DMS79 (cell line): ENCODE data around the gene MAN2B2.

Experiments used
- DNase-seq: peaks from one replicate; lab custom pipeline; 2025; lab: John Stamatoyannopoulos, UW

MAN2B2 gene

DNA sequence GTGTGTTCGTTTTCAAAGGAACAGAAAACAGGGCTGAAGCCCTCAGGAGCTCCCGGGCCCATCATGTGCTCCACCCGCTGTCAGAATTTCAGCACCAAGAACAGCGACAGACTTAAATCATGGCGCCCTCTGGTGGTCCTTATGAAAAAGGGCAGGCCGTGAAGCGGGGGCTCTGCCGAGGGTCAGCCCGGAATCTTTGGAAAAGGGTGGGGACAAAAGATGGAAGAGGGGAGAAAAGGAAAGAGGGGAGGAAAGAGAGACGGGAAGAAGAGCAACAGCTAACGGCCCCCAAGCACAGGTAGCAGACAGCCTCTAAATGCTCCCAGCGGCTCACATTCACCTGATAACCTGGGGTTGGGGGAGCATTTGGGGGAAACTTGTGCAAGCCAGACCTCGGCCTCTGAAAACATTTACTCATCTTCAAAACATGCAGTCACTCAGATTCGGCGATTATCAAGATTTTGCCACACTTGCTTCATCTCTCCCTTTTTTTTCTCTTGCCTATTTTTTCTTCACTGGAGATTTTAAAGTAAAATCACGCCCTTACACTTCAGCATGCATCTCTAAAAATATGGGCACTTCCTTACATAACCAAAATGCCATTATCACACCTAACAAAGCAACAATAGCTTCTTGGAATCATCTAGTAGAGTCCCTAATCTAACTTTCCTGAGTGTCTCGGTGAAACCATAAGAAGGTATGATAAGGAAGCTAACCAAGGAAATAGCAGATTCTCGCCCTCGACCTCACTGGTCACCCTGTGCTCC lies 28.1 kb upstream of the MAN2B2 start:
- DNase-seq = peak; percentile 5

DNA sequence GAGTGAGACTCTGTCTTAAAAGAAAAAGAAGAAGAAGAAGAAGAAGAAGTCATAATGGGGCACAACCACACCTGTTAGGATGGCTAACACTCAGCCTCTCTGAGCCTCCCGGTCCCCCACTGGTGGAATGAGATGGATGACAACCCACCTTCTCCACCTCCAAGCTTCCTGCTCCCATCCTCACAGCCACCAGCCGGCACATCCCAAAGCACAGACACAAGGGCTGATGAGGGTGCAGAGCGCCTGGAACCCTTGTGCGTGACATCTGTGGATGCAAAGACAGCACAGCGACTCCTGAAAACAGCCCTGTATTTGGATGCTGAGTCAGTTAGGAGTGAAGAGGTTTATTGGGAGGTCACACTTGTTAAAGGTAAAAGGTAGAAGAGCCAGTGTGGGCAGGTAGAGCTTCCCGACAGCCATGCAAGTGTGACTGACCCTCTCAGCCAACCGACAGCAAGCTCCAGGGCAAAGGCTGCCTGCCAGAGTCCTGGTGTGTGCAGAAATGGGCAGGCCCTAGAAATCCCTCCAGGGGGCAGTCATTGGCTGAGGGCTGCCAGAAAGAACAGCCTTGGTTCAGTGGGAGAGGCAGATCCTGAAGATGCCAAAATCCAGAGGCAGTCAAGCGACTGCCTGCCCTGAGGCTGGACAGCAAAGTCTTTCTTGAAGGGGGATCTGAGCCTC lies 26.6 kb upstream of the MAN2B2 start:
- DNase-seq = peak; percentile 17

DNA sequence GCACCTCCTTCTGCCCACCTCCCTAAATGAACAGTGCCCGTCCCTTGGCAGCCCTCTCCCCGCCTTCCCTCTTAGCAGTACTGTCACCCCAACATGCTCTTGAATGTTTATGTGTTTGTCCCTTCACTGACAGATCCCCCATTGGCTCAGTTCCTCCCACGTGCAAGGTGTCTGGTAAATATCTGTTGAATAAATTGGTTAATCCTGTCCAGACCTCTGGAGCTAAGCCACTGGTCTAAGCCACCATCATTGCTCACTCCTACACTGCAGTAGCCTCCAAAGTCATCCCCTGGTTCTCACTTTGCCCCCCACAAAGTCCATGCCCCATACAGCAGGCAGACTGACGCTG lies 26.1 kb upstream of the MAN2B2 start:
- DNase-seq = no peak

DNA sequence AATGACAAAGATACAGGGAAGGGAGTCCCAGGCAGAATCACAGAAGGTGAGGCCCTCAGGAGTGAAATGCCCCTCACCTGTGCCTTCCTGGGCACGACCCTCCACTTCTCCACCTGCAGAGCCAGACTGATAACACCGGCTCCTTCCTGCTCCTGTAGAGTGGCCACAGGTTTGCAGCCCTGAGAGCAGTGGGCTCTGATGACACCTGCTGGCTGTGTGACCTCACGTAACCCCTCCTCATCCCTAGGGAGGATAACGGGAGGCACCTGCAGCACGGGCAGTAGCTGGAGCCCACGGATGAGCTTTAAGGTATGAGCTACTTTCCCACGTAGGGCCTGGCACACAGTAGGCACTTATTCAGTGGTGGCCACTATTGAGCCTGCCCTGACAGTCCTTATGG lies 25.5 kb upstream of the MAN2B2 start:
- DNase-seq = no peak

DNA sequence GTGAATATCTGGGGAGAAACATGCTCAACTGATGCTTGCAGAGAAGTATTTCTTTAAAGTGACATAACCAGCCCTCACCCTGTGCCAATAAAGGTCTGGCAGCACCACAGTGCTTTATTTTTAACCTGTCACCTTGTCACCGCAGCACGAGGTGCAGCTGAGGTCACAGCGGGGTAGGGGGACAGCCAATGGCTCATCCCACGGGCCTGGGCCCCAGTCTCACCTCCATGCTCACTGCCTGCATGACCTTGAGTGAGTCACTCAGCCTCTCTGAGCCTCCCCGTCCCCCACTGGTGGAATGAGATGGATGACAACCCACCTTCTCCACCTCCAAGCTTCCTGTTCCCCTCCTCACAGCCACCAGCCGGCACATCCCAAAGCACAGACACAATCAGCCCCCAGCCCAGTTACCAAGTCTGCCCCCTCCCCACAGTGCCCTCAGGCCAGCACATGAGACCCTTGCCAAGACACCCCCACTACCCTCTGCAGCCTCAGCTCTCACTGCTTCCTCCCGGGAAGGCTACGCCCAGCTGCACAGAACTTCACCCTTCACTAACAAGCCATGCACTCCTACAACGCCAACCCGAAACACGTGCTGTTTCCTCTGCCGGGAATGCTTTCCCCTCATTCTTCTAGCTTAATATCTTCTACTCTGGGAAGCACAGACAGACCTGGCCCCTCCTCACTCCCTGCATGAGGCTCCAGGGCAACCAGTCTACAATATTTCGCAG lies 24.9 kb upstream of the MAN2B2 start:
- DNase-seq = no peak

DNA sequence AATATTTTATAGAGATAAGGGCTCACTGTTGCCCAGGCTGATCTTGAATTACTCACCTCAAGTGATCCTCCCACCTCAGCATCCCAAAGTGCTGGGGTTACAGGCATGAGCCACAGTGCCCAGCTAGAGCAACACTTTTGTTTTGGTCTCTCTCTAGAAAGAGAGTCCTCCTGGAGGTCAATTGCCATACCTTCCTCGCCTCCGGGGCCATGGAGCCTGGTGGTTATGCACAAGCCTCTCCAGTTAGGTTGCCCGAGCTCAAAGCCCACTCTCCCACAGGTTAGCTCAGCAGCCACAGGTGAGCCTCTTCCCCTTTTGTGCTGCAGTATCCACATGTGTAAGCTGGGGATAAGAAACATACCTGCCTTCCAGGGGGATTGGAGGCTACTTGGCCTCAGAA lies 24.2 kb upstream of the MAN2B2 start:
- DNase-seq = no peak

DNA sequence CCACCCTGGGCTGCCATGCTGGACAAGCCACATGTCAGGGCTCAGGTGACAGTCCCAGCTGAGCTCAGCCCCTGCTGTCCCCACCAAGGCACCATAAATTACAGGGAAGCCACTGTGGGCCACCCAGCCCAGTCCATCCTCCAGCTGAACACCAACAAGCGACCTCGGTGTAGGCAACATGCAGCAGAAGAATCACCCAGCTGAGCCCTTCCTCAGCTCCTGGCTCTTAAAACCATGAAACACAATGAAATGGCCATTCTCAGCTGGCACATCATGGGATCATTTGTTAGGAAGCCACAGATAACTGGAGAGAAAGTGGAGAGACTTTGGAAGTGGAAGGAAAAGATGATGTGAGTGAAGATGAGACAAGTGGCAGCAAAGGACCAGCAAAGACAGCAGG lies 23.3 kb upstream of the MAN2B2 start:
- DNase-seq = no peak

DNA sequence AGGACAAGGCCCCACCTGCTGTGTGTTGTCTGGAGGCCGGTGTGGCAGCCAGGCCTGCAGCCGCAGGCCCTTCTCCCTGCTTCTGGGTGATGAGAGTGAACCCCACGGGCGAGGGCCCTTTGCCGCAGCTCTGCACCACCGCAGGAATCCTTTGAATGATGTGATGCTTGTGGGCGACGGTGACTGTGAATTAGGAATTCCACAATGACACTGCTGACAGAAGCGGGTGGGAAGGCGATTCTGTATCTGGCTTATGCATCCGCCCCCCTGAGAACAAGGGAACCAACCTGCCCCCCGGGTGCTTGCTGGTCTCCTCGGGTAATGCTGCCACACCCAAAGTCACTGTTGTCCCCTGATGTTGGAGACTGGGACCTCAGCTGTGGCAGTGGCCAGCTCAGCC lies 19.5 kb upstream of the MAN2B2 start:
- no peak for DNase-seq

DNA sequence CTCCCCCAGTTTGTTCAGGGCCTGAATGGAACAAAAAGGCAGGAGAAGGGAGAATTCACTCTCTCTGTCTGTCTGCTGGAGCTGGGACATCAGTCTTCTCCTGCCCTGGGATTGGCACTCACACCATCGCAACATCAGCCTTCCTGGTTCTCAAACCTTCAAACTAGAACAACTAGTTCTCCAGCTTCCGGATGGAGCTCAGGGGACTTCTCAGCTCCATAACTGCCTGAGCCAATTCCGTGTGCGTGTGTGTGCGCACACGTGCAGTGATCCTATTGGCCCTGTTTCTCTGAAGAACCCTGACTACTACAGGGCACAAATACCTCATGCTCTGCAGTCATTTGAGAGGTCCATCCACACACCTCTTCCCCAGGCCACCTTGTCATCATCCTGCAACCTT lies 18.7 kb upstream of the MAN2B2 start:
- no peak for DNase-seq

DNA sequence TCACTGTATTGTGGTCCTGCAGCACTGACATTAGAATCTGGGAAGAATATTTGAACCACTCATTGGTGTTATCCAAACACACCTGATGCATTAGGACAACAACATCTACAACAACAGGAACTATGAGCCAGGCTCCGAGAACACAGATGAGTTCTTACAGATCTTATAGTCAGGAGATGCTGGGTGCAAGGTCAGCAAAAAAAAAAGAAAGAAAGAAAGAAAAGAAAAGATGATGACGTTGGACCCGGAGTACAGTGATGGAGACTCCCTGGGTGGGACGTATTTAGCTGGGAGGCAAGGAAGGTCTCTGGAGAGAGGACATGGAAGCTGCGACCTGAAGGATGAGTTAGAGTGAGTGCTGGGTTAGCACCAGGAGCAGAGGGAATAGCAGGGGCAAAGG lies 17.8 kb upstream of the MAN2B2 start:
- DNase-seq = no peak

DNA sequence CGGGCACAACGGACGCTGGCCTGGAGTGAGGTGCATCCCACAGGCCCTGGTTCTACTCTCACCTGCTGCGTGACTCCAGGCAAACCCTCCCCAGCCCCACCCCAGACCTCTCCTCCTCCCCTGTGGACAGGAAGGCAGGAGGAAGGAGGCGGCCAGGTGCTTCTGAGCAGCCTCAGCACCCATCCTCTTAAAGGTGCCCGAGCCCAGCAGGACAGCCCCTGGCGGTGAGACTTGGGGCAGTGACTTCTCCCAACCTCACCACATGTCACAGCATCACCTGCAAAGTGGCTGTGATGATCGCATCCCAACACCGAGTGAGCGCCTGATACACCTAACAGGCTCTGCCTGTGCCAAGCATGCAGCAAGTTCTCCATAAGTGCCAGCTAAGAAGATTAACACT lies 17.1 kb upstream of the MAN2B2 start:
- no peak for DNase-seq

DNA sequence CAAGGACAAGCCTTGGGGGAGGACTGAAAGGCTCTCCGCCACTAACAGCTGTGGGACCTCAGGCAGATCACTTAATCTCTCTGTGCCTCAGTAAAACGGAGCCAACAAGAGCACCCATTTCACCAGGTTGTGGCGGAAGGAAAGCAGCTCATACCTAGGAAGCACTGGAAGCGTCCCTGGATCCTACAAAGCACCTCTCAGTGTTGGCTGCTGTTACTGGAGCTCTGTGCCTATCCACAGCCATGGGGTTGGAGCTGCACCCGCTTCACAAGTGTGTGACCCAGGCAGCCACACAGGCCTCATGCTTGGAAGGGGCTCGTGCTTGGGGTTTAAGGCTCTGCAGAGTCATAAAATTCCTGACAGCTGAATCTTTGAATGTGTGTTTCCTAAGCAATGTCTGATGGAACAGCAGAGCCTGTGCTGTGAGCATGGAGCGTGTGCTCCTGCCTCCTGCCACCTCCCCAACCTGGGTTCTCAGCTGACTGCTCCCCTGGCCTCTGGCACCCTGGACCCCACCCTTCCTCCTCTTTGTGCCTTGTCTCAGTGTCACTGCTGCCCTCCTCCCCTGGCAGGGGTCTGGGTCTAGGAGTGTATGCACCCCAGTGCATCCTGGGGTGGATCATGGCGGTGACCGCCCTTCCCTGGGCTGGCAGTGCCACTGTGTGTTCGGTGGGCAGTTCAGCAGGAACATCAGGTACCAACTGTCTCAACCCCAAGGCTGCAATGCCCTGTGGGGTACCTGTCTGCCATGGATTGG lies 14.4 kb upstream of the MAN2B2 start:
- no peak for DNase-seq

DNA sequence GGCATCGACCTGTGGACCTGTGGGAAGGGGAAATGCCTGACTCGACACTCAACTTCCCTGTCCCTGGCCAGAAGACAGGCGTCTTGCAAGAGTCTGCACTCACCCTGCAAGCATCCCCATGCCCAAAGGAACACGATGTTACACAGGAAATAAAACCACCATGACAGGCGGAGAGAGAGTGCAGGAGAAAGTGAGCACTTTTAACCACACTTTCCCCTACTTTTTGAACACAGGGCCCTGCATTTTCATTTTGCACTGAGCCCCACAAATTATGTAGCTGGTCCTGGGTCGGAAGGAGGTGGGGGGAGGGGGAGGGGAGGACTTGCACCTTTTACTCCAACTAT lies 13.8 kb upstream of the MAN2B2 start:
- DNase-seq = no peak

DNA sequence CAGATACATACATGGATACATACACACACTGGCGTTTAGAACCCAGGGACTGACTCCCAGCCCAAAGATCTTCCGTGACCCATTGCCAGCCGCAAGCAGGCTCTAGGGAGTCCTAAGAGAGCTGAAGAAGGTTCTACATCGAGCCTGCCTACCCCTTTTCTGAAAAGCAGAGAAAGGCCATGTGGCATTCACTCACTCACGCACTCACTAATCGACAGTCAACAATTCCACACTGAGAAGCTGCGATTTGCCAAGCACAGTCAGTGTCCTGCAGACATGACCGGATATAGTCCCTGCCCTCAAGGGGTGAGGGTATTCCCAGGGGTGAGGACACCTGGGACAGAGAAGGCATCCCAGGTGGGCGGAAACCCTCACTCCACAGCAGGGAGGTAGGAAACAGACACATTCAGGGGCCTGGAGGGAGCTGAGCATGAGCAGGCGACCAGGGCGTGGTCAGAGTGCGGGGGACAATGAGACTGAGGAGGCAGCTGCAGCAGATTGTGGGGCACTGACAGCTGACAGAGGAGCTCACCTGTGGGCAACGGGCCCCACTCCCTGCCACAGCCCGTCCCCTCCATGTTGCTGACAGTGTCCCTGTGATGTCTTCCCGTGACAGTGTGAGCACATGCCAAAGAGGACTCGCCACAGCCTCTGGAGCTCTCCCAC lies 13.2 kb upstream of the MAN2B2 start:
- DNase-seq = no peak

DNA sequence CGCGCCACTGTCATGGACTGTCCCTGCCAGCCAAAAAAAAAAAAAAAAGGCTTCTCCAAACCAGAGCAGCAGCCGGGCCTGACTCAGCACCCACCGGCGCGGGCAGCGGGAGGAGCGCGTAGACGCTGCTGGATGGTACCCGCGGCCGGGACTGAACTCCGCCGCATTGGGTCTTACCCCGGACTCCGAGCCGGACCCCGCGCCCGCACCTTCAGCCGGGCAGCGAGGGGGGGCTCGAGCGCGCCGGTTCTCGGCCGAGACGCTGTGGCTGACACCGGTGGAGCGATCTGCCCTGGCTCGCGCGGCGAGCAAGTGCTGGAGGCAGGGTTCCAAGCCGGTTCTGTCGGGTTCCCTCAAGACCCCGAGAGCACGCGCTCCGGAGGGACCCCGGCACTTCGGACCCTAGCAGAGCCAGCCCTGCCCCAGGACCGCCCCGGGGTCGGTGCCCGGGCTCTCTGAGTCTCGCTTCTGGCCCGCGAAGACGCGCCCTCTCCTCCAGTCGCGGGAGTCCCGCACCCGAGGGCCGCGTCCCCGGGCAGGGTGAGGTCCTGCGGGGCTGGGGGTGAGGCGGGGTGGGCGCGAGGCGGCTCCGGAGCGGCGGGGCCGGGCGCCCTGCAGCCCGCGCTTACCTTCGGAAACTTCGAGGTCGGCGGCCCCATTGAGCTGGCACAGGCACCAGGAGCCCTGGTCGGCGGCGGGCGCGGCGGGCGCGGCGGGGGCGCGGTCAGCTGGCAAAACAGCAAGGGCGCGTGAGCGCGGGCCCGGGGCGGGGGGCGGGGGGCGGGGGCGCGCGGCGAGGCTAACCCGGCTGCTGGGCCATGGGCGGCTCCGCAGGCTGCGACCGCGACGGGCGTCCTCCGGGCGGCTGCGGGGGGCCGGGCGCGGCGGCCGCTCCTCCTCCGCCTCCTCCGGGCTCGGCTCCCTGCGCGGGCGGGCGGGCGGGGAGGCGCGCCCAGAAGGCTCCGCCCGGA lies 11.8 kb upstream of the MAN2B2 start:
- DNase-seq = no peak

DNA sequence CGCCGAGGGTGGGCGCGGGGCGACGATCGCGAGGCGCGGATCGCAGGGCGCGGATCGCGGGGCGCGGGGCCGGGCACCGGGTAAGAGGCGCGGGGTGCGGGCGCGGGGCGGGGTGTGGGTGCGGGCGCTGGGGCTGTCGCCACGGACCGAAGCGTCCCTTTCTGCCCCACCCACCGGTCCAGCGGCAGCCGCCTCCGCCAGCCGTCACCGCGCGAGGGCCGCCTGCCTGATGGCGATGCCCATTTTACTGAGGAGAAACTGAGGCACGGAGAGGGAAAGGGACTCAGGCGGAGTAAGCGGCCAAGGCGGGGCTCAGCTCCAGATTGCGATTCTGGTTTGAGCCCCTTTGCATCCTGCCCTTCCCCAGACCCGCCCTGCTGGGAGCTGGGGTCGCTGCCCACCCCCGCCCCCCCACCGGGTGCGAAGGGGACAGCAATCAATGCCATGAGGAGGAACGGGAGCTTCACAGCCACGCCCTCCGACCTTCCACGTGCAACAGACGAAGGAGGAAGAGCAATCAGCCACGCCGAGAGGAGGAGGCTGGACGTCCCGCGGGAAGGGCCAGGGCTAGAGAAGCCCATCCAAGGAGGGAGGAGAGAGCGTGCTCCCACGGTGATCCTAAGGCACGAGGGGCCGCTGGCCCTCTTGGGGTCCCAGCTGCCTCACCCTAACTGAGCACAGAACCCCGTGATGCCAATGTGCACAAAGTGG lies 10.9 kb upstream of the MAN2B2 start:
- no peak for DNase-seq

DNA sequence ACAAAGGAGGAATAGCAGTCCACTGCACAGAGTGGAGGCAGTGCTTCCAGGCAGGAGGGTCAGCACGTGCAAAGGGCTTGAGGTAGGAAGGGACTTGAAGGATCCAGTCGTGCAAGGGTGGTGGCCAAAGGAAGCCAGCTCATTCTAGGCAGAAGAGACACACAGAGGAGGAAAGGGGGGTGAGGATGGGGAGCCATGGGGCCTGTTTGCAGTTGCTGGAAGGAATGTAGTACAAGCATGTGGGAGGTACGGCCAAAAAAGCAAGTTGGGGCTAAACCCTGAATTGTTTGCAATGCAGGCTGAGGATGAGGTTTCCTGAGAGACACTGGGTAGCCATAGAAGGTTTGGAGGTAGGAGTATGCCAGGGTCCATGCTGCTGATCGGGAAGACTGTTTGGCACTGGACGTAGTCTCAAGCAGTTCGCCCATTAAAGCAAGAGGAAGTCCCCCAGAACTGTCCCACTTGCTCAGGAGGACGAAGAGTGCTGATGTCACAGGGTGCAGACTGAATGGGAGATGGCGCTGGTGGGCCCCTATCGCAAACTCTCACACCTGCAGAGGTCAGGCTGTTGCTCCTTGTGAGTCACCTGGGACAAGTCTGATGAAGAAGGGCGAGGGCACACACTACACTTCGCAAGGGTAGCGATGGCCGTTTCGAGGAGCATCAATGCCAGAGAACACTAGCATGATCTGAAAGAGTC lies 9.1 kb upstream of the MAN2B2 start:
- DNase-seq = no peak

DNA sequence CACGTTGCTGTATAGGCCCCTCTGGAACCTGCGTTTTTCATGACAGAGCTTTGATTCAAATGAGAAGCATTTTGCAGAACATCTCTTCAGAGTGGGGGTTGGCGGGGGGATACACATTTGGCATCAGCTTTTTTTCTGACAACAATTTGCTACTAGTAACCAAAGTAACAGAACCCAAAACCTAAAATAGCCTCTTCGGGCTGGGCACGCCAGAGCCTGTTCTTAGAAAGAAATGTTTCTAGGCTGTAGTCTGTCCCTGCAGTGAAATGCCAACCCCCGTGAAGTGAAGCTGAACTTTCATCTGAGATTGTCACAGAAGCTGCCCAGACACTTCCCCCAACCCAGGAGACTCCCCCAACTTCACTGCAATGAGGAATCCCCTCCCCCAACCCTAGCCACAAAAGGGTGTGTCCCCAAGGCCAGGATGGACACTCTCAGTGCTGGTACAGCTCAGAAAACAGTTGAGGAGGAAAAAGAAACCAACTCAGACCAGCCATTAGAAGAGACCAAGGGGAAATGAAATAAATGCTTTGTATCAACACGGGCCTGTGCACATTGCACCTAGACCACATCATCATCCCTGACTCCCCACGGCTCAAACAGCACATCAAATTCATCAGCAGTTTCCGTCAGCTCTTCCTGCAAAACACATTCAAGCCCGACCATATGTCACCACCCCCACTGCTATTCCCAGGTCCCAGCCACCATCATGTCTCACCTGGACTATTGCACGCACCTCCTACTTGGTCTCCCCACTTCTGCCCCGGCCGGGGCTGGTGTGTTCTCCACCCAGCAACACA lies 8.4 kb upstream of the MAN2B2 start:
- no peak for DNase-seq

DNA sequence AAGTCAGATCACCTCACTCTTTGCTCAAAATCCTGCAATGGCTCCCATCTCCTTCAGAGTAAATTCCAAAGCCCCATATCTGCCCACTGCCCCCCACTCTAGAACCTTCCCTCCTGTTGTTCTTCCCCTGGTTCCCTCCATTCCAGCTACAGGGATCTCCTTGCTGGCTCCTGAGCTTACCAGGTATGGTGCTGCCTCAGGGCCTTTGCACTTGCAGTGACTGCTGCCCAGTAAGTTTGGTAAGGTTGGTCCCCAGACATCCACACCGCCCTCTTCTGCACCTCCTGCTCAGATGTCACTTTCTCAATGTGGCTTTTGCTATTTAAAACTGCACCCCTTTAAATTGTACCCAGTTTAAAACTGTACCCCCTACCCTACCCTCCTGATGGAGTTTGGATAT lies 7.8 kb upstream of the MAN2B2 start:
- no peak for DNase-seq
